SU-DHL-6 (cell line): Measurements from ENCODE around the gene KMT2E.

Source experiments
- EZH2phosphoT487 ChIP-seq: fragments of 200-600 bp; sonication (generic), shearing (Covaris generic); conservative IDR thresholded peaks from 2 replicates; pipeline ENCODE4 v1.6.1; 2018; ENCODE audit warnings: mild to moderate bottlenecking, antibody characterized with exemption, low read length, moderate library complexity, mixed read lengths
- TF ChIP-seq, protein P1 (sequence below): fragments of 200-600 bp; sonication (generic); IDR thresholded peaks from one replicate; pipeline ENCODE4 v1.5.1; 2017; ENCODE audit warnings: antibody characterized with exemption, mild to moderate bottlenecking, low read length, moderate library complexity; ENCODE audit not compliant: insufficient read depth, poor library complexity, severe bottlenecking

DNA sequence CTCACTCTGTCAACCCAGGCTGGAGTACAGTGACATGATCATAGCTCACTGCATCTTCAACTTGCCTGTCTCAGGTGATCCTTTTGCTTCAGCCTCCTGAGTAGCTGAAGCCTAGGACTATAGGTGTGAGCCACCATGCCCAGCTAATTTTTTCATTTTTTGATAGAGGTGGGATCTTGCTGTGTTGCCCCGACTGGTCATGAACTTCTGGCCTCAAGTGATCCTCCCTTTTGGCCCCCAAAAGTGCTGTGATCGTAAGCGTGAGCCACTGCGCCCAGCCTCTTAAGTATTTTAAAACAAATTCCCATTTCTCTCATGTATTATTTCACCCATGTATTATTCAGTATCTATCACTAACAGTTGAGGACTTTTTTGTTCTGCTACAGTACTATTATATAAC is 43.5 kb downstream of the KMT2E start:
- TF ChIP-seq, protein P1, sequence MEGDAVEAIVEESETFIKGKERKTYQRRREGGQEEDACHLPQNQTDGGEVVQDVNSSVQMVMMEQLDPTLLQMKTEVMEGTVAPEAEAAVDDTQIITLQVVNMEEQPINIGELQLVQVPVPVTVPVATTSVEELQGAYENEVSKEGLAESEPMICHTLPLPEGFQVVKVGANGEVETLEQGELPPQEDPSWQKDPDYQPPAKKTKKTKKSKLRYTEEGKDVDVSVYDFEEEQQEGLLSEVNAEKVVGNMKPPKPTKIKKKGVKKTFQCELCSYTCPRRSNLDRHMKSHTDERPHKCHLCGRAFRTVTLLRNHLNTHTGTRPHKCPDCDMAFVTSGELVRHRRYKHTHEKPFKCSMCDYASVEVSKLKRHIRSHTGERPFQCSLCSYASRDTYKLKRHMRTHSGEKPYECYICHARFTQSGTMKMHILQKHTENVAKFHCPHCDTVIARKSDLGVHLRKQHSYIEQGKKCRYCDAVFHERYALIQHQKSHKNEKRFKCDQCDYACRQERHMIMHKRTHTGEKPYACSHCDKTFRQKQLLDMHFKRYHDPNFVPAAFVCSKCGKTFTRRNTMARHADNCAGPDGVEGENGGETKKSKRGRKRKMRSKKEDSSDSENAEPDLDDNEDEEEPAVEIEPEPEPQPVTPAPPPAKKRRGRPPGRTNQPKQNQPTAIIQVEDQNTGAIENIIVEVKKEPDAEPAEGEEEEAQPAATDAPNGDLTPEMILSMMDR: no peak
- TF ChIP-seq EZH2phosphoT487: no peak
